ENCODE results near the gene ARL15. TPM values are rescaled to one million over a fixed set of nuclear protein-coding genes. Genes with fewer than 3 reads are reported as not detected.

The ARL15 gene
- total and polyA plus RNA-seq, 9 of the 15 experiments (the other 6 are each of a cell fraction or from before 2014, with no cell fraction given): 18.5 to 80.4 (median 57.0) TPM

- BruUV-seq (replicated peaks): no TSS peak
- Histone ChIP-seq H3K4me1 (replicated peaks in 1 of 2; ENCODE audit: control insufficient read depth in 2 of 2, insufficient read depth in 2 of 2, low read length in 2 of 2) (no peaks in the 10 kb centered on the region), H3K9ac (ENCODE audit: insufficient read depth in 1 of 2, low read depth in 2 of 2, low read length in 2 of 2) (no peak overlapping the region), H3K9me3 (replicated peaks; ENCODE audit: control insufficient read depth, insufficient read depth, low read depth, low read length) (no peaks in the 10 kb centered on the region), H3K36me3 (ENCODE audit: control insufficient read depth, insufficient read depth, low read length) (peaks cover 3% of the 10 kb centered on the region; the same call in 1 of the 3 replicates), H3K79me2 (ENCODE audit: control insufficient read depth, insufficient read depth, low read length) (peaks cover under 1% of the 10 kb centered on the region; the same call in 1 of the 3 replicates), H3K27ac (ENCODE audit: extremely low read depth, low read depth, low read length) (no peak overlapping the region), H4K20me1 (replicated peaks; ENCODE audit: control insufficient read depth, insufficient read depth, low read length) (no peaks in the 10 kb centered on the region), H3K9me1 (ENCODE audit: control insufficient read depth, insufficient read depth, low read length) (no peaks in the 10 kb centered on the region), H3K27me3 (ENCODE audit: control insufficient read depth in 2 of 2, insufficient read depth in 2 of 2, low read length in 2 of 2) (no peaks in the 10 kb centered on the region), H3K4me2 (ENCODE audit: insufficient read depth, low read length) (no peak overlapping the region), H3K4me3 (no peak overlapping the region), H2AFZ (ENCODE audit: low read depth, low read length) (no peak overlapping the region)
- no peak for ATAC-seq
- in situ Hi-C loops (cut with MboI): no loop called here
- intact Hi-C loops (cut with micrococcal nuclease): no loop called here
- TF ChIP-seq ZNF668 (CRISPR knock-in tag; IDR thresholded peaks at IDR 0.05) (no peak), SMARCA4 (IDR thresholded peaks at IDR 0.05) (no peak)
- DNase-seq (ENCODE audit: extremely low read depth in 1 of 4, low spot score in 3 of 4): no peak
- POLR2A ChIA-PET: no interaction called here
- CTCF ChIA-PET (ENCODE audit: low intra/inter-chr PET ratio): no interaction called here
- WGBS (ENCODE audit: insufficient coverage, low coverage, missing lambda C conversion rate): 95% methylated on average over 4 of the region's 4 CpGs
- no peak for FAIRE-seq
Observed at GRCh38 chr5:54084696-54085095, 225.7 kb downstream of the ARL15 start.

DNA sequence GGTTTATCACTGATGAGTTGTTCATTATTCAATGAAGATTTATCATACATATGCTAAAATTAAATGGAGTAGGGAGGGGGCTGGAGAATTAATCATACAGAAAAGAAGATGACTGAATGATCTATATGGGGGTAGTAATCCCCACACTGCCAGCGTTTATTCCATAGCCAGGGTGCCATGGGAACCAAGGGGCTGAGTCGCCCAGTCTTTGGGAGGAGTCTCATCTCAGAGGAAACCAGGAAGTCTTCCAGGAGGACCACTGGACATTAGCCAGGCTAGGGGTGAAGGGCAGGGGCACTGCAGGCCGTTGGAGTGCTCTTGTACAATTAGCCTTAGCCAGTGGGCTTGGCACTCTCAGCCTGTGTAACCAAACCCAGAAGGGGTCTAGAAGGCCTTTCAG lies 226.5 kb downstream of the ARL15 start:
- Histone ChIP-seq H3K4me3 (no peak overlapping the region), H2AFZ (ENCODE audit: low read depth, low read length) (no peak overlapping the region), H3K4me2 (ENCODE audit: insufficient read depth, low read length) (no peak overlapping the region), H4K20me1 (replicated peaks; ENCODE audit: control insufficient read depth, insufficient read depth, low read length) (no peaks in the 10 kb centered on the region), H3K9ac (ENCODE audit: insufficient read depth in 1 of 2, low read depth in 2 of 2, low read length in 2 of 2) (no peak overlapping the region), H3K9me1 (ENCODE audit: control insufficient read depth, insufficient read depth, low read length) (no peaks in the 10 kb centered on the region), H3K27me3 (ENCODE audit: control insufficient read depth in 2 of 2, insufficient read depth in 2 of 2, low read length in 2 of 2) (no peaks in the 10 kb centered on the region), H3K36me3 (ENCODE audit: control insufficient read depth, insufficient read depth, low read length) (peaks cover 3% of the 10 kb centered on the region; the same call in 1 of the 3 replicates), H3K4me1 (replicated peaks in 1 of 2; ENCODE audit: control insufficient read depth in 2 of 2, insufficient read depth in 2 of 2, low read length in 2 of 2) (no peaks in the 10 kb centered on the region), H3K79me2 (ENCODE audit: control insufficient read depth, insufficient read depth, low read length) (no peaks in the 10 kb centered on the region), H3K27ac (ENCODE audit: extremely low read depth, low read depth, low read length) (no peak overlapping the region), H3K9me3 (replicated peaks; ENCODE audit: control insufficient read depth, insufficient read depth, low read depth, low read length) (no peaks in the 10 kb centered on the region)
- FAIRE-seq (no peak), ATAC-seq (no peak; the same call in 2 of the 3 replicates), DNase-seq (ENCODE audit: extremely low read depth in 1 of 4, low spot score in 3 of 4) (no peak)
- intact Hi-C loops (cut with micrococcal nuclease): no loop called here
- BruUV-seq (replicated peaks): no TSS peak
- TF ChIP-seq RFX1 (IDR thresholded peaks at IDR 0.05): peak; percentile 38; the same call in 1 of the 2 replicates
- TF ChIP-seq, protein P1, sequence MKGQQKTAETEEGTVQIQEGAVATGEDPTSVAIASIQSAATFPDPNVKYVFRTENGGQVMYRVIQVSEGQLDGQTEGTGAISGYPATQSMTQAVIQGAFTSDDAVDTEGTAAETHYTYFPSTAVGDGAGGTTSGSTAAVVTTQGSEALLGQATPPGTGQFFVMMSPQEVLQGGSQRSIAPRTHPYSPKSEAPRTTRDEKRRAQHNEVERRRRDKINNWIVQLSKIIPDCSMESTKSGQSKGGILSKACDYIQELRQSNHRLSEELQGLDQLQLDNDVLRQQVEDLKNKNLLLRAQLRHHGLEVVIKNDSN (CRISPR knock-in tag; IDR thresholded peaks at IDR 0.05): no peak
- in situ Hi-C loops (cut with MboI): no loop called here
- CTCF ChIA-PET (ENCODE audit: low intra/inter-chr PET ratio): no interaction called here
- 51% methylated on average over 3 of the region's 3 CpGs for WGBS (ENCODE audit: insufficient coverage, low coverage, missing lambda C conversion rate)
- POLR2A ChIA-PET: no interaction called here

Data from K562 (cell line).